ENCODE data around the gene ADI1.

DNA sequence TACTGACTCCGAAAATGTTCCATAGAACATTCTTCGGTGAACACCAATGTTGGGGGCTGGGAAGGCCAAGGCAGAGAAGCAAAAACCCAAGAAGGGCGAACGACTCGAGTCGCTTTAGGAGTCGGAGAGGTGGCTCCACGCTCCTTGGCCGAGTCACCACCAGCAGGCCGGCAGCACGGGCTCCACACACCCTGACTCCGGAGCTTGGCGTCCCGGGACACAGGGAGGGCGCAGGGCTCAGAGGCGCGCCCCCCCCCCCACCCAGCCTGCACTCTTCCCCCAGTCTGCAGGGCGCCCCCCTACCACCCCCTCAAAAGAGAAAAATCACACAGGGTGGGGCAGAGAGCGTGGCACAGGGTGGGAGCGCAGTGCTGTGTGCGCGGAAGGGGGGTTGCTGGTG, 7.5 kb upstream of the ADI1 start:
- TF ChIP-seq, protein P1, sequence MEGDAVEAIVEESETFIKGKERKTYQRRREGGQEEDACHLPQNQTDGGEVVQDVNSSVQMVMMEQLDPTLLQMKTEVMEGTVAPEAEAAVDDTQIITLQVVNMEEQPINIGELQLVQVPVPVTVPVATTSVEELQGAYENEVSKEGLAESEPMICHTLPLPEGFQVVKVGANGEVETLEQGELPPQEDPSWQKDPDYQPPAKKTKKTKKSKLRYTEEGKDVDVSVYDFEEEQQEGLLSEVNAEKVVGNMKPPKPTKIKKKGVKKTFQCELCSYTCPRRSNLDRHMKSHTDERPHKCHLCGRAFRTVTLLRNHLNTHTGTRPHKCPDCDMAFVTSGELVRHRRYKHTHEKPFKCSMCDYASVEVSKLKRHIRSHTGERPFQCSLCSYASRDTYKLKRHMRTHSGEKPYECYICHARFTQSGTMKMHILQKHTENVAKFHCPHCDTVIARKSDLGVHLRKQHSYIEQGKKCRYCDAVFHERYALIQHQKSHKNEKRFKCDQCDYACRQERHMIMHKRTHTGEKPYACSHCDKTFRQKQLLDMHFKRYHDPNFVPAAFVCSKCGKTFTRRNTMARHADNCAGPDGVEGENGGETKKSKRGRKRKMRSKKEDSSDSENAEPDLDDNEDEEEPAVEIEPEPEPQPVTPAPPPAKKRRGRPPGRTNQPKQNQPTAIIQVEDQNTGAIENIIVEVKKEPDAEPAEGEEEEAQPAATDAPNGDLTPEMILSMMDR (IDR thresholded peaks at IDR 0.05), result no peak
- TF ChIP-seq ZFX (IDR thresholded peaks at IDR 0.05; ENCODE audit: borderline replicate concordance), result no peak

Measured in 22Rv1 (cell line).